NCI-H2227 (cell line): ENCODE results near the gene SPRYD7.
"Not testable (repeated sequence)": the region's sequence is repeated elsewhere in the genome, so short reads cannot be mapped to it uniquely, and the experiment has no call there.

ENCODE experiments used
- DNase-seq: peaks from one replicate; lab custom pipeline; 2025; ENCODE audit not compliant: unreplicated experiment; lab: John Stamatoyannopoulos, UW

SPRYD7 gene

GRCh38 chr13:49933511-49933910, 2.6 kb downstream of the SPRYD7 start:
- no peak for DNase-seq

DNA sequence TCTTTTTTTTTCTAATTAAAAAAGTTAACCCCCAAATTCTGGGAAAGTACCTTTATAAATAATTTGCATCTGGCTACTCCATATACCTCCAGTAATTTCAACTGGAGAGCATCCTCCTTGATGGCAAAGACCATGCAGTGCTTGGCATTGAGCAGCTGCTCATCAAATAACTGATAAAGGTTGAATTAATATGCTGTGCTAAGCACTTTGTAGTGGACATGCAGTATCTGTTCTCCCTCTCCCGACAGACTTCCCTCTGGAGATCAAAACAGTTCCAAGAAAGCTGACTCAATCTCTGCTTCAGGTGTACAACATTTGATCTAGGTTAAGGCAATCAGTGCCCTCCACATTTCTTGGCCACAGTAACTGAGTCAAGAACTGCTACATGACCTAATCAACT, 3.3 kb downstream of the SPRYD7 start:
- DNase-seq = no peak

DNA sequence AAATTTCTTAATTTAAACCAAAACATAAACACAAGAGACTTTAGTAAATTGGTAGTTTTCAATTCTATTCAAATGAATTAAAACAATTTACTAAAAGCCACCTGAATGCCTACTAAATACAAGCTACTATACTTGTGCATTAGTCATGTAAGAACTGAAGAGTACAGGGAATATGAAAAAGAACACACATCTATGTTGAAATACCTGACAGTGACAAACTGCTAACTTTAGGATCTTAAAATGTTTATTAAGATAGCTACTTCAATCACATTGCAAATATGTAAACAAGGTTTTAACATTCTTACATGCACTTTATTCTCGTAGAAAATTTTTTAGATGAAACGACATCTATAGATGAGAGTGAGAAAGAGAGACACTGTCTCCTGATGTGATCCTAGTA, 4.1 kb downstream of the SPRYD7 start:
- DNase-seq = no peak

- no peak for DNase-seq
These were observed 8.4 kb downstream of the SPRYD7 start for GRCh38 chr13:49927755-49928154.

- DNase-seq = no peak
These were observed 10.2 kb downstream of the SPRYD7 start for GRCh38 chr13:49925881-49926418.

- DNase-seq = no peak
These were observed 13.8 kb downstream of the SPRYD7 start for GRCh38 chr13:49922301-49922700.

- not testable (repeated sequence) for DNase-seq
These were observed 15.2 kb downstream of the SPRYD7 start for GRCh38 chr13:49920969-49921368.

- not testable (repeated sequence) for DNase-seq
These were observed 18.0 kb downstream of the SPRYD7 start for GRCh38 chr13:49918106-49918505.

DNA sequence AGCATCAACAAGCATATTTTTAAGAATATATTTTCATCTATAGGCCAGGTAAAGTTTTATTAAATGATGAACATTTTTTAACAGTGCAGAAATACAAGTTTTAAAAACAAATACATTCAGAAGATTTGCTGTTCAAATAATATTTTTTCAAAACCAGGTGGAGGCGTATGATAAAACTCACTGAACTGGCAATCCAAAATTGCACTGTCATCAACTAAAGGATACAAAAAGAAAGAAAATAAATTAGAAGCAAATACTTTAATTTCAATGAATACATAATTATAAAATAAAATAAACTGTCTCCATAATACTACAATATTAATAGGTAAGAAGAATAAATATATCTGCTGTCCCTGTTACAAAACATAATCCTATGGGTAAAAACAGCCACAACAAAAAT, 21.2 kb downstream of the SPRYD7 start:
- no peak for DNase-seq

DNA sequence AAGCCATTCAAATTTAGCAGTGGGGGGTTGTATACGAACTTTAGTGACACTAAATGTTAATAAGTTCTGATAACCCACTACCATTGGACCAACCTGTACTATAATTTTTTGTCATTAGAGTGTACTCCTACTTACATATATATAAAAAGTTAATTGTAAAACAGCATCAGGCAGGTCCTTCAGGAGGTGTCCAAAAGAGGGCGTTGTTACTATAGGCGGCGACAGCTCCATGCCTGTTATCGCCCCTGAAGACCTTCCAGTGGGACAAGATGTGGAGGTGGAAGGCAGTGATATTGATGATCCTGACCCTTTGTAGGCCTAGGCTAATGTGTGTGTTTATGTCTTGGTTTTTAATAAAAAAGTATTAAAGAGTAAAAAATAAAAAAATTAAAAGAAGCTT, 27.5 kb downstream of the SPRYD7 start:
- no peak for DNase-seq

DNA sequence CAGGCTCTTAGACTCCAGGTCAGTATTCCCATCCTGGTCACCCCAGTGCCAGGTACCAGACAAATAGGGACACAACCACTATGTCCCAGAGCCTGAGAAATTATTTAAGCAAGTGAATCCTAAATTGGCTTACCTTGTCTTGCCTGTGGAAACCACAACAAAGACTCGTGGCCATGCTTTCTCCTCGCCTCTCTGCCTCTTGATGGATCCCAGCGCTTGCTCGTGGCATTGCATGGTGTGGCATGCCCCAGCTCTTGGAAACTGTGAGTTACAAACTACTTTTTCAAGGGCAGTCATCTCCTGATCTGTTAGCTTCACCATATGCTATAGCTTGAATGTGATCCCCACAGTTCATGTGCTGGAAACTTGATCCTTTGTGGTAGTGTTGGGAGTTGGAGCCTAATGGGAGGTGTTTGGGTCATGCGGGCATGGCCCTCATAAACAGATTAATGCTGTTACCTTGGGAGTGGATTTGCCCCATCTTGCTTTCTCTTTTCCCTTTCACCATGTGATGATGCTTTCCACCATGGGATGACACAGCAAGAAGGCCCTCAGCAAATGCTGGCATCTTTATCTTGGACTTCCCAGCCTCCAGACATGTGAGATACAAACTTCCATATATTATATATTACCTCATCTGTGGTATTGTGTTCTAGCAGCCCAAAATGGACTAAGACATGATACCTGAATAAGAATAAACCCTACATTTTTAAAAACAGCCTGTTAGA, 31.2 kb downstream of the SPRYD7 start:
- DNase-seq = no peak

DNA sequence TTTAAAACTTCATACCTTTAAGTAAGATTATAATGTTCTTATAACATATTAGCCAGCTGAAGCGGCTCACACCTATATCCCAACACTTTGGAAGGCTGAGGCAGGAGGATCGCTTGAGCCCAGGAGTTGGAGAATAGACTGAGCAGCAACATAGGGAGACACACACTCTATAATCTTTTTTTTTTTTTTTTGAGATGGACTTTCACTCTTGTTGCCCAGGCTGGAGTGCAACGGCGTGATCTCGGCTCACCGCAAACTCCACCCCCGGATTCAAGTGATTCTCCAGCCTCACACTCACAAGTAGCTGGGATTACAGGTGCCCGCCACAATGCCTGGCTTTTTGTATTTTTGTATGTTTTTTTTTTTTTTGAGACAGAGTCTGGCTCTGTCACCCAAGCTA, 37.3 kb downstream of the SPRYD7 start:
- no peak for DNase-seq

DNA sequence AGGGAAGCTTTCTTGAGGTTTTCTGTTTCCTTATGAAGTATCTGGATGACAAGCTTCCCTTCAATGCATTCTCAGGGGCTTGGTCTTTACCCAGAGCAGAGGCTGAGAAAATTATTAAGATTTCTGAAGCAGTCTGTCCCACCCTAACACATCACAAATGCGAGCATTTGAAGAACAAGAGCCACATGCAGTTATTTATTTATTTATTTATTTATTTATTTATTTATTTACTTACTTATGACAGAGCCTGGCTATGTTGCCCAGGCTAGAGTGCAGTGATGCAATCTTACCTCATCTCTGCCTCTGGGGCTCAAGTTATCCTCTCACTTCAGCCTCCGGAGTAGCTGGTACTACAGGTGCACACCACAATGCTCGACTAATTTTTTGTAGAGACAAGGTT, 38.4 kb downstream of the SPRYD7 start:
- no peak for DNase-seq

DNA sequence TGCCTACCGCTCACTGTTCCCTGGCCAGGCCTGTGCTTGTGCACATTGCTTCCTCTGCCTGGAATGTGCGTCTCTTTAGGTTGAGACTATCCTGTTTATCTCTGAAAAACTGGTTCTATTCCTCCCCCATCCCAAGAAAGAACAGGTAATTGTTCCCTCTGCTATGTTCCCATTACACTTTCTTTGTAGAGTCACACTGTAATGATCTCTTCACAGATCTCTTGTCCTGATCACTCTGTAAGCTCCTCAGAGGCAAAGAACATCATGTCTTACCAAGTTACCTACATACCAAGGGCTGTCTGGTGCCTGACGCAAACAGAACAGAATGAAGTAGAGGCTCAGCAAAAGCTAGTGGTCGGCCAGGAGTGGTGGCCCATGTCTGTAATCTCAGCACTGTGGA, 40.3 kb downstream of the SPRYD7 start:
- no peak for DNase-seq

DNA sequence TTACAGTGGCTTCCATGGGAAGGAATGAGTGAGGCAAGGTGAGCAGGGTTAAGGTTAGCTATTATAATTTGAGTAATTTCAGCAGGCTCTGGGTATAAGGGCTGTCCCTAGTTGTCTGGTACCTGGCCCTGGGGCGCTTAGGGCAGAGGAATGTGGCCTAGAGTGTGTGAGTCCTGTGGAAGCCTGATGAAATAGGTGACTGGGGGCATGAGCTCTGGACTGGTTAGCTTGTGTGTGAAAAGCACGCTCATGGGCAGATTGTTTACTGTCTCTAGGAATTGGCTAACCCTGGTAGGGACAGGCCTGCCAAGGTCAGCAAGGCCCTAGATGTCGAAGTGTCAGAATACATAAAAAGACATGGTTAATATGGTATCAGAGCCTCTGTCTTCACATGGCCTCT, 42.5 kb downstream of the SPRYD7 start:
- DNase-seq = no peak

DNA sequence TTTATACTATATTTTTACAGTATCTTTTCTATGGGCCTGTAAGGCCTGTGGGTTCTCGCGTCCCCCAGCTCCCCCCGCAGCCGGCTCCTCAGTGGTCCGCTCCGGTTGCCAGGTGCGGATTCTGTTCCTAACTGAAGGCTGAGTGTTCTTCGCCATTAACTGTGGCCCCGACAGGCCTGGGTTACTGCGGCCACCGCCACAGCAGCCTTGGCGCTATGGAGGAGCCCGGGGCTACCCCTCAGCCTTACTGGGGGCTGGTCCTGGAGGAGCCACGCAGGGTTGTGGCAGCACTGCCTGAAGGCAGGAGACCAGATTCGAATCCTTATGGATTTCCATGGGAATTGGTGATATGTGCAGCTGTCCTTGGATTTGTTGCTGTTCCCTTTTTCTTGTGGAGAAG, 45.8 kb downstream of the SPRYD7 start:
- no peak for DNase-seq

GRCh38 chr13:49878682-49879081, 57.5 kb downstream of the SPRYD7 start:
- DNase-seq = no peak

DNA sequence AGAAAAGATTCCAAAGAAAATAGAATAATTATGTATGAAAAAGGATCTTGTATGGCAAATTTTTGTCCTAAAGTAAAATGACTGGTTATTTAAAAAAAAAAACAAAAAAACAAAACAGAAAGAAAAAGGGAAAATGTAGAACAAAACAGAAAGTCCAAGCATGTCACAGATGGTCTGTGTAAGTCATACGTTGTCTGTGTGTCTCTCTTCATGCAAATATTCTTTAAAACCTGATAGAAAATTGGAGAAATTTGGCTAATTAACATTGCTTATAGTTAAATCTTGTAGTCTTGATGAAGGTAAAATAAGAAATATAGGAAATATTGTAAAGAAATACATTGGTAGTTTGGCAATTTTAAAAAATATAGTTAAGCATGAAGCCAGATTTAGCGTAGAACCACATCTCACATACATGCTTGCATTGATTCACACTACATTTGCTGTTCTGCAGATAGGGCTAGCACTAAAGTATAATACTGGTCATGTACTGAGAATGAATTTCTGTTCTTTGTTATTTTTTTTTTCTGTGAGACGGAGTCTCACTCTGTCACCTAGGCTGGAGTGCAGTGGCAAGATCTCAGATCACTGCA, 58.4 kb downstream of the SPRYD7 start:
- DNase-seq = no peak

GRCh38 chr13:49874430-49874829, 61.7 kb downstream of the SPRYD7 start:
- no peak for DNase-seq

DNA sequence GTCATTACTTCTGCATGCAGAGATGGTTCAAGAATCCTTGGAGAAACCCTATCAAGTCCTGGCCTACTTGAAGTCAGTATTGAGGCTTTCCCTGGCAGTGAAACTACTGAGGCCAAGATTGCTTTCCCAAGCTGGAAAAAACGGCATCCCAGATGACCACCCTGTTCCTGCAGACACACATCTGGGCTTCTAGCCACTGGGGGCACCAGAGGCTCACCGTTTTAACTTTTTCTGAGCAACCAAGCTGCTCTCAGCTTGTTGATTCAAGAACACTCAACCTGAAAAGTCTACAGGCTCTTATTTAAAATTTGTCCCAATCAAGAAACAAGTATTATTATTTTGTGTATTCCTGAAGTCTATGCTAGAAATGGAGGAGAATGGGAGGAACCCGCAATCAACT, 66.6 kb downstream of the SPRYD7 start:
- peak; percentile 4 for DNase-seq

- DNase-seq = no peak
These were observed 68.3 kb downstream of the SPRYD7 start for GRCh38 chr13:49867834-49868233.

DNA sequence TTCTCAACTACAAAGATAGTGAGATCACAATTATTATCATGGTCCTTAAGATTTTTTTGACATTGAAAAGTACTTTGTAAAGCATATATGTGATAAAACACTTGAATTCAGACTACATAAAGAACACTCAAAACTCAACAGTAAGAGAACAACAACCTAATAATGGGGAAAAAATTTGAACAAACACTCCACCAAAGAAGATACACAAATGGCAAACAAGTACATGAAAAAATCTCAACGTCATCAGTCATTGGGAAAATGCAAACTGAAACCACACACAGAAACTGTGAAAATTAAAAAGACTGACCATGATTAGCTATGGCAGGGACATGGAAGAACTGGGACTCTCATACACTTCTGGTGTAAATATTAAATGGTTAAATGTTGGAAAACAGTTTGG, 70.9 kb downstream of the SPRYD7 start:
- no peak for DNase-seq

DNA sequence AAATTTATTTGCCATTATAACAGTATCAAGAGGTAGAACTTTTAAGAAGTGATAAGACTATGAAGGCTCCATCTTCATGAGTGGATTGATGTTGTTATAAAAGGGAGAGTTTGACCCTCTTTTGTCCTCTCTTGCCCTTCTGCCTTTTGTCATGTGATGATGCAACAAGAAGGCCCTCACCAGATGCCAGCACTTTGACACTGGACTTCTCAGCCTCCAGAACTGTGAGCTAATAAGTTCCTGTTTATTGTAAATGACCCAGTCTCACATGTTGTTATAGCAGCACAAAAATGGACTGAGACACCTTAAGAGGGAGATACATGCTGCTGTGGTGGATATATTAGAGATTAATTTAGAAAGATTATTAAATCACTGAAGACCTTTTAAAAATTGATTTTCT, 71.6 kb downstream of the SPRYD7 start:
- DNase-seq = no peak
